Endothelial cell of umbilical vein (primary cell): ENCODE data around the gene TSR3.

Source experiments
- EZH2 ChIP-seq: IDR thresholded peaks from 2 replicates; pipeline ENCODE4 v1.6.1; 2012; ENCODE audit warnings: borderline replicate concordance, low read depth, mild to moderate bottlenecking, moderate library complexity, low read length, inconsistent platforms; ENCODE audit not compliant: severe bottlenecking
- GATA2 ChIP-seq: IDR thresholded peaks from 2 replicates; pipeline ENCODE4 v1.7.0; 2011; ENCODE audit warnings: low read depth, mild to moderate bottlenecking, moderate library complexity, mixed read lengths, low read length; ENCODE audit not compliant: insufficient read length, insufficient read depth
- POLR2A ChIP-seq: IDR thresholded peaks from 2 replicates; pipeline ENCODE4 v1.6.1; 2012; ENCODE audit warnings: low read depth, mild to moderate bottlenecking, control low read depth, low read length
- POLR2AphosphoS5 ChIP-seq: IDR thresholded peaks from 2 replicates; pipeline ENCODE4 v1.6.1; 2012; ENCODE audit warnings: low read depth, mild to moderate bottlenecking, control low read depth, low read length, moderate library complexity; ENCODE audit not compliant: insufficient read depth
- TF ChIP-seq, protein P1 (sequence below), 2 donors: IDR thresholded peaks; 1 replicate in 1 of 2; 2 replicates in 1 of 2; pipeline ENCODE4 v1.5.1; 2011; ENCODE audit warnings: low read length in 2 of 2, mild to moderate bottlenecking in 2 of 2, moderate library complexity in 2 of 2, control low read depth in 1 of 2, inconsistent platforms in 1 of 2, low read depth in 1 of 2; ENCODE audit not compliant: insufficient read depth in 1 of 2; ENCODE audit errors: extremely low read depth in 1 of 2

GRCh38 chr16:1347962-1348361, 3.7 kb downstream of the TSR3 start:
- TF ChIP-seq POLR2A (no peak), POLR2AphosphoS5 (no peak), EZH2 (no peak), GATA2 (no peak)
- TF ChIP-seq, protein P1, sequence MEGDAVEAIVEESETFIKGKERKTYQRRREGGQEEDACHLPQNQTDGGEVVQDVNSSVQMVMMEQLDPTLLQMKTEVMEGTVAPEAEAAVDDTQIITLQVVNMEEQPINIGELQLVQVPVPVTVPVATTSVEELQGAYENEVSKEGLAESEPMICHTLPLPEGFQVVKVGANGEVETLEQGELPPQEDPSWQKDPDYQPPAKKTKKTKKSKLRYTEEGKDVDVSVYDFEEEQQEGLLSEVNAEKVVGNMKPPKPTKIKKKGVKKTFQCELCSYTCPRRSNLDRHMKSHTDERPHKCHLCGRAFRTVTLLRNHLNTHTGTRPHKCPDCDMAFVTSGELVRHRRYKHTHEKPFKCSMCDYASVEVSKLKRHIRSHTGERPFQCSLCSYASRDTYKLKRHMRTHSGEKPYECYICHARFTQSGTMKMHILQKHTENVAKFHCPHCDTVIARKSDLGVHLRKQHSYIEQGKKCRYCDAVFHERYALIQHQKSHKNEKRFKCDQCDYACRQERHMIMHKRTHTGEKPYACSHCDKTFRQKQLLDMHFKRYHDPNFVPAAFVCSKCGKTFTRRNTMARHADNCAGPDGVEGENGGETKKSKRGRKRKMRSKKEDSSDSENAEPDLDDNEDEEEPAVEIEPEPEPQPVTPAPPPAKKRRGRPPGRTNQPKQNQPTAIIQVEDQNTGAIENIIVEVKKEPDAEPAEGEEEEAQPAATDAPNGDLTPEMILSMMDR (IDR thresholded peaks at IDR 0.05; ENCODE audit: extremely low read depth in 1 of 2, insufficient read depth in 1 of 2, low read depth in 1 of 2, low read length in 2 of 2), result no peak
